ENCODE measurements around the gene A2ML1. TPM values are rescaled to one million over a fixed set of nuclear protein-coding genes. Genes with fewer than 3 reads are reported as not detected.
A peak's percentile ranks its signal among the peaks of the same experiment; 100 is the strongest.

A2ML1 gene
- total and polyA plus RNA-seq, 2 donors (not counting 1 experiment from before 2014, with no cell fraction given) = not detected

DNA sequence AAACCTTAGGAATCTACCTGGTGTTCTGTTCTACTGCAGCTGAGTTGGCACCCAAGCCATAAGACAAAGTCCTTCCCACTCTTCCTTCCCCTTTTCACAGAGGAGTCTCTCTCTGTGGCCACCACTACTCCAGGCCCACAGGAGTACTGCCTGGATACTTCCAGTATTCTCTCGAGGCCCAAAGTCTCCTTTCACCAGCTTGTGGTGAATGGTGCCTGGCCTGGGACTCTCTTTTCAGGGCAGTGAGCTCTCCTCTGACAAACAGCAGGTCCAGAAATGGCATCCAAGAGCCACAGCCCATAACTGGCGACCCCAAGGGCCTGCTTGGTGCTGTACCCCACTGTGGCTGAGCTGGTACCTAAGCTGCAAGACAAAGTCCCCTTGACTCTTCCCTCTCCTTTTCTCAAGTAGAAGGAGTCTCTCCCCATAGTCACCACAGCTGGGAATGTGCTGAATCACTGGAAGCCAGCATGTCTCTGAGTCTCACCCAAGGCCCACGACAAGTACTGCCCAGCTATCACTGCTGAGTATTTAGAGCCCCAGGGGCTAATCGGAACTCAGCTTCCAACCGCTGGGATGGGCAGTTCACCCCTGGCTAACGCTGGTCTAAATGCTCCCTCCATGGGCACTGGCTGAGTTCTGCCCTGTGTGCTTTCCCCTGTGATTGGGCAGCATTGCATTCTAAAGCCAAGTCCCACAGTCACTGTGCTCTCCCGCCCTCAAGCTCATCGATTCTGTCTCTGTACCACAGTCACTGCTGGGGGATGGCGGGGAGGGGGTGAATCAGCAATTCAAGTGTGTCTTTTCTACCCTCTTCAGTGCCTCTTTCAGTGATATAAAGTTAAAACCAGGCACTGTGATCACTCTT, 6.1 kb downstream of the A2ML1 start:
- Histone ChIP-seq H3K4me1 (ENCODE audit: control insufficient read depth, extremely low read depth, insufficient read depth, low read length) (no peaks in the 10 kb centered on the region), H3K4me2 (ENCODE audit: extremely low read depth, insufficient read depth, low read length) (no peak overlapping the region), H3K4me3 (replicated peaks in 1 of 4; ENCODE audit: control extremely low read depth in 1 of 4, insufficient read depth in 1 of 4, low read depth in 3 of 4, low read length in 4 of 4) (no peak overlapping the region), H3K27ac (ENCODE audit: insufficient read depth, low read length) (no peak overlapping the region), H2AFZ (ENCODE audit: low read length) (no peak overlapping the region), H3K36me3 (ENCODE audit: control insufficient read depth, insufficient read depth, low read length) (no peaks in the 10 kb centered on the region), H3K27me3 (ENCODE audit: control insufficient read depth, insufficient read depth, low read length) (no peaks in the 10 kb centered on the region), H3K9me3 (ENCODE audit: control insufficient read depth, insufficient read depth, low read depth, low read length) (no peaks in the 10 kb centered on the region), H3K79me2 (ENCODE audit: control insufficient read depth, insufficient read depth, low read length) (no peaks in the 10 kb centered on the region), H4K20me1 (ENCODE audit: control insufficient read depth, extremely low read depth, insufficient read depth, low read length) (no peaks in the 10 kb centered on the region), H3K9ac (ENCODE audit: insufficient read depth, low read length) (no peak overlapping the region)
- TF ChIP-seq CTCF (conservative IDR thresholded peaks at IDR 0.05 in 1 of 2, IDR thresholded peaks at IDR 0.05 in 1 of 2; ENCODE audit: low read depth in 1 of 2, low read length in 2 of 2) = no peak
- TF ChIP-seq EZH2 (IDR thresholded peaks at IDR 0.05; ENCODE audit: low read length, missing control alignments) = no peak
- DNase-seq (ENCODE audit: low read depth in 2 of 2) = peak in 1 of 2 donors; percentile 11

DNA sequence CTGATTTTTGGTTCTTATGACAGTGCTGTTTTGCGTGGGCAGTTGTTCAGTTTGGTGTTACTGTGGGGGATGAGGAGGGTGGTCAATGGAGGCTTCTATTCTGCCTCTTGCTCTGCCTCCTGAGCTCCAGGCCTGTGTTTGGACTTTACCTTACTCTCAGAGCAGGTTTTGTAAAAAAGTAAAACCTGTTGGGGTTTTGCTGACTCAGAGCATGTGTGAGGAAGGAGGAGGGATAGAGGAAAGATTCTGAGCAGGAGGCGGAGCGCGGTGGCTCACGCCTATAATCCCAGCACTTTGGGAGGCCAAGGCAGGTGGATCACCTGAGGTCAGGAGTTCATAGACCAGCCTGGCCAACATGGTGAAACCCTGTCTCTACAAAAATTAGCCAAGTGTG, 6.7 kb downstream of the A2ML1 start:
- Histone ChIP-seq H3K4me3 (replicated peaks in 1 of 4; ENCODE audit: control extremely low read depth in 1 of 4, insufficient read depth in 1 of 4, low read depth in 3 of 4, low read length in 4 of 4) (no peak overlapping the region), H4K20me1 (ENCODE audit: control insufficient read depth, extremely low read depth, insufficient read depth, low read length) (no peaks in the 10 kb centered on the region), H2AFZ (ENCODE audit: low read length) (no peak overlapping the region), H3K27ac (ENCODE audit: insufficient read depth, low read length) (no peak overlapping the region), H3K9ac (ENCODE audit: insufficient read depth, low read length) (no peak overlapping the region), H3K36me3 (ENCODE audit: control insufficient read depth, insufficient read depth, low read length) (no peaks in the 10 kb centered on the region), H3K4me2 (ENCODE audit: extremely low read depth, insufficient read depth, low read length) (no peak overlapping the region), H3K27me3 (ENCODE audit: control insufficient read depth, insufficient read depth, low read length) (no peaks in the 10 kb centered on the region), H3K9me3 (ENCODE audit: control insufficient read depth, insufficient read depth, low read depth, low read length) (no peaks in the 10 kb centered on the region), H3K79me2 (ENCODE audit: control insufficient read depth, insufficient read depth, low read length) (no peaks in the 10 kb centered on the region), H3K4me1 (ENCODE audit: control insufficient read depth, extremely low read depth, insufficient read depth, low read length) (no peaks in the 10 kb centered on the region)
- no peak for DNase-seq (ENCODE audit: low read depth in 2 of 2)
- TF ChIP-seq CTCF (conservative IDR thresholded peaks at IDR 0.05 in 1 of 2, IDR thresholded peaks at IDR 0.05 in 1 of 2; ENCODE audit: low read depth in 1 of 2, low read length in 2 of 2) (no peak), EZH2 (IDR thresholded peaks at IDR 0.05; ENCODE audit: low read length, missing control alignments) (no peak)

- no peak overlapping the region for H3K9ac ChIP-seq (ENCODE audit: insufficient read depth, low read length)
- H2AFZ ChIP-seq (ENCODE audit: low read length) = no peak overlapping the region
- no peak for DNase-seq (ENCODE audit: low read depth in 2 of 2)
- no peaks in the 10 kb centered on the region for H3K9me3 ChIP-seq (ENCODE audit: control insufficient read depth, insufficient read depth, low read depth, low read length)
- H3K27ac ChIP-seq (ENCODE audit: insufficient read depth, low read length) = no peak overlapping the region
- TF ChIP-seq CTCF (conservative IDR thresholded peaks at IDR 0.05 in 1 of 2, IDR thresholded peaks at IDR 0.05 in 1 of 2; ENCODE audit: low read depth in 1 of 2, low read length in 2 of 2) (no peak), EZH2 (IDR thresholded peaks at IDR 0.05; ENCODE audit: low read length, missing control alignments) (no peak)
- no peaks in the 10 kb centered on the region for H4K20me1 ChIP-seq (ENCODE audit: control insufficient read depth, extremely low read depth, insufficient read depth, low read length)
- H3K4me2 ChIP-seq (ENCODE audit: extremely low read depth, insufficient read depth, low read length) = no peak overlapping the region
- H3K4me3 ChIP-seq (replicated peaks in 1 of 4; ENCODE audit: control extremely low read depth in 1 of 4, insufficient read depth in 1 of 4, low read depth in 3 of 4, low read length in 4 of 4) = no peak overlapping the region
- no peaks in the 10 kb centered on the region for H3K4me1 ChIP-seq (ENCODE audit: control insufficient read depth, extremely low read depth, insufficient read depth, low read length)
- H3K36me3 ChIP-seq (ENCODE audit: control insufficient read depth, insufficient read depth, low read length) = no peaks in the 10 kb centered on the region
- no peaks in the 10 kb centered on the region for H3K79me2 ChIP-seq (ENCODE audit: control insufficient read depth, insufficient read depth, low read length)
- H3K27me3 ChIP-seq (ENCODE audit: control insufficient read depth, insufficient read depth, low read length) = no peaks in the 10 kb centered on the region
Observed at GRCh38 chr12:8829621-8830020, 7.2 kb downstream of the A2ML1 start.

All from fibroblast of lung (primary cell).